OCI-LY1 (cell line): ENCODE results near the gene UNC5CL.

Experiments
- H2AFZ ChIP-seq: fragments of 200-600 bp; sonication (generic), shearing (Covaris generic); 2 replicates; pipeline ENCODE4 v1.6.0; 2014; ENCODE audit warnings: antibody characterized with exemption, mild to moderate bottlenecking, low read length
- H3F3A ChIP-seq: fragments of 200-600 bp; sonication (generic), shearing (Covaris generic); 2 replicates; pipeline ENCODE4 v1.6.0; 2014; ENCODE audit warnings: mild to moderate bottlenecking, antibody characterized with exemption, low read length, moderate library complexity; ENCODE audit not compliant: insufficient read depth
- H3K27ac ChIP-seq: fragments of 200-600 bp; sonication (generic); 2 replicates; pipeline ENCODE4 v1.5.1; 2014; ENCODE audit warnings: low read length, mixed run types, mild to moderate bottlenecking, low read depth; ENCODE audit not compliant: poor library complexity, severe bottlenecking
- H3K27me3 ChIP-seq: fragments of 200-600 bp; sonication (generic); 2 replicates; pipeline ENCODE4 v1.6.0; 2014; ENCODE audit warnings: antibody characterized with exemption, mild to moderate bottlenecking, low read length, moderate library complexity; ENCODE audit not compliant: insufficient read depth
- H3K36me3 ChIP-seq: fragments of 200-600 bp; sonication (generic); 2 replicates; pipeline ENCODE4 v1.6.1; 2014; ENCODE audit warnings: mild to moderate bottlenecking, antibody characterized with exemption, low read length, moderate library complexity, mixed read lengths; ENCODE audit not compliant: insufficient read depth
- H3K4me1 ChIP-seq: fragments of 200-600 bp; sonication (generic); 2 replicates; pipeline ENCODE4 v1.5.1; 2014; ENCODE audit warnings: mild to moderate bottlenecking, low read length, moderate library complexity; ENCODE audit not compliant: insufficient read depth, severe bottlenecking
- H3K4me2 ChIP-seq: fragments of 200-600 bp; sonication (generic), shearing (Covaris generic); 2 replicates; pipeline ENCODE4 v1.6.1; 2014; ENCODE audit warnings: low read length
- H3K4me3 ChIP-seq: fragments of 200-600 bp; sonication (generic); 2 replicates; pipeline ENCODE4 v1.5.1; 2014; ENCODE audit warnings: low read length, low read depth, mild to moderate bottlenecking, mixed read lengths; ENCODE audit not compliant: poor library complexity, severe bottlenecking
- H3K79me2 ChIP-seq: fragments of 200-600 bp; shearing (Covaris generic); 2 replicates; pipeline ENCODE4 v1.6.1; 2016; ENCODE audit warnings: mixed run types, low read length, mixed read lengths; ENCODE audit not compliant: insufficient read depth
- H3K9ac ChIP-seq: fragments of 200-600 bp; sonication (generic), shearing (Covaris generic); 2 replicates; pipeline ENCODE4 v1.6.1; 2014; ENCODE audit warnings: mild to moderate bottlenecking, low read length, mixed read lengths
- H3K9me2 ChIP-seq: fragments of 200-600 bp; sonication (generic), shearing (Covaris generic); 2 replicates; pipeline ENCODE4 v1.6.1; 2014; ENCODE audit warnings: low read depth, mild to moderate bottlenecking, low read length, mixed read lengths
- H3K9me3 ChIP-seq: fragments of 200-600 bp; shearing (Covaris generic); 2 replicates; pipeline ENCODE4 v1.6.1; 2014; ENCODE audit warnings: low read length, mixed read lengths
- H4K20me1 ChIP-seq: fragments of 200-600 bp; sonication (generic), shearing (Covaris generic); 2 replicates; pipeline ENCODE4 v1.6.0; 2016; ENCODE audit warnings: mild to moderate bottlenecking, low read length; ENCODE audit not compliant: insufficient read depth
- EZH2 ChIP-seq: fragments of 200-600 bp; sonication (generic), shearing (Covaris generic); IDR thresholded peaks from 2 replicates; pipeline ENCODE4 v1.8.0; 2017; ENCODE audit warnings: borderline replicate concordance, mixed run types, mild to moderate bottlenecking, antibody characterized with exemption, low read length, moderate library complexity, mixed read lengths
- TF ChIP-seq, protein P1 (sequence below): fragments of 200-600 bp; sonication (generic), shearing (Covaris generic); IDR thresholded peaks from 2 replicates; pipeline ENCODE4 v1.5.1; 2017; ENCODE audit warnings: mild to moderate bottlenecking, antibody characterized with exemption, low read length, moderate library complexity, mixed read lengths

UNC5CL gene

DNA sequence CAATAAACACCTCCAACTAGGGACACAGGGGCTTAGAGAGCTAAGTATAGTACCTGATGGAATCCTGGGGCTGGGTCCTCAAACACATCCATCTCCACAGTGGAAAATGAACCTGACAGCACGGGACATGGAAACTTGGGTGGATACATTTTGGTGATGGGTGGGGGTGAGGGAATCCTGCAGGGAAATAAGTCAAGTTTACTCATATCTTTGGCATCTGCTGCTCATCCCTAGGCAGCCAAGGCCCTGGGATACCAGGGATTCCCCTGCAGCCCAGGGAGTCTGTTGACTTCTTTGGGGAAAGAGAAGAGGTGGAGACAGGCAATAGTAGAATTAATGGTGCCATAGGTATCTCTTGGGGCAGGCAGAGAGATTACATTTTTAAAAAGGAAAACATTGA, 20.5 kb upstream of the UNC5CL start:
- Histone ChIP-seq H3K79me2 (no peaks in the 10 kb centered on the region), H3K4me3 (no peak overlapping the region), H3K9me3 (no peaks in the 10 kb centered on the region), H3K27me3 (no peaks in the 10 kb centered on the region), H3K4me1 (peaks cover 8% of the 10 kb centered on the region), H3K9ac (no peak overlapping the region), H3K27ac (no peak overlapping the region), H3K36me3 (peaks cover 16% of the 10 kb centered on the region), H3K4me2 (no peak overlapping the region), H3F3A (no peaks in the 10 kb centered on the region), H2AFZ (no peak overlapping the region), H3K9me2 (no peaks in the 10 kb centered on the region), H4K20me1 (no peaks in the 10 kb centered on the region)
- TF ChIP-seq, protein P1, sequence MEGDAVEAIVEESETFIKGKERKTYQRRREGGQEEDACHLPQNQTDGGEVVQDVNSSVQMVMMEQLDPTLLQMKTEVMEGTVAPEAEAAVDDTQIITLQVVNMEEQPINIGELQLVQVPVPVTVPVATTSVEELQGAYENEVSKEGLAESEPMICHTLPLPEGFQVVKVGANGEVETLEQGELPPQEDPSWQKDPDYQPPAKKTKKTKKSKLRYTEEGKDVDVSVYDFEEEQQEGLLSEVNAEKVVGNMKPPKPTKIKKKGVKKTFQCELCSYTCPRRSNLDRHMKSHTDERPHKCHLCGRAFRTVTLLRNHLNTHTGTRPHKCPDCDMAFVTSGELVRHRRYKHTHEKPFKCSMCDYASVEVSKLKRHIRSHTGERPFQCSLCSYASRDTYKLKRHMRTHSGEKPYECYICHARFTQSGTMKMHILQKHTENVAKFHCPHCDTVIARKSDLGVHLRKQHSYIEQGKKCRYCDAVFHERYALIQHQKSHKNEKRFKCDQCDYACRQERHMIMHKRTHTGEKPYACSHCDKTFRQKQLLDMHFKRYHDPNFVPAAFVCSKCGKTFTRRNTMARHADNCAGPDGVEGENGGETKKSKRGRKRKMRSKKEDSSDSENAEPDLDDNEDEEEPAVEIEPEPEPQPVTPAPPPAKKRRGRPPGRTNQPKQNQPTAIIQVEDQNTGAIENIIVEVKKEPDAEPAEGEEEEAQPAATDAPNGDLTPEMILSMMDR = no peak
- TF ChIP-seq EZH2 = no peak

DNA sequence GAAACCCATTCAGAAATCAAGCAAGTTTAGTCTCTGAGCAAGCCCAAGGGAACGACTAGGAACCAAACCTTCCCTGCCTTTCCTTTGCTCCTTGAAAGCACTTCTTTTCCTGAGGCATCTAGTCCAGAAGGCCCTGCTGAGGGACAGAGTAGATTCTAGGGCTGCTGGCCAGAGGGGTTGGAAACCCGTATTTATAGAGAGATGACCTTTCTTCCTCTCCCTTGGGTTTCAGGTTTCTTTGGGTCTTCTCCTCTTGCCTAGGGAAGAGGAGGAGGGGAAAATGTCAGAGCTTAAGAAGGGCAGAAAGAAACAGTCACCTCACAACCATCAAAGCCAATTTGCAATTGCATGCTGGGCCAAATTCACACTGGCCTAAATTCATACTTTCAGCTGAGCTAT, 19.8 kb upstream of the UNC5CL start:
- no peak overlapping the region for H2AFZ ChIP-seq
- H3K79me2 ChIP-seq = no peaks in the 10 kb centered on the region
- H3K9me2 ChIP-seq = no peaks in the 10 kb centered on the region
- peaks cover 8% of the 10 kb centered on the region; the same call in 1 of the 2 replicates for H3K36me3 ChIP-seq
- no peak overlapping the region for H3K27ac ChIP-seq
- TF ChIP-seq, protein P1 = no peak
- no peak for TF ChIP-seq EZH2
- H4K20me1 ChIP-seq = no peaks in the 10 kb centered on the region
- no peak overlapping the region for H3K4me2 ChIP-seq
- no peak overlapping the region for H3K4me3 ChIP-seq
- H3F3A ChIP-seq = no peaks in the 10 kb centered on the region
- H3K27me3 ChIP-seq = no peaks in the 10 kb centered on the region
- peaks cover 8% of the 10 kb centered on the region for H3K4me1 ChIP-seq
- H3K9ac ChIP-seq = no peak overlapping the region
- no peaks in the 10 kb centered on the region for H3K9me3 ChIP-seq

DNA sequence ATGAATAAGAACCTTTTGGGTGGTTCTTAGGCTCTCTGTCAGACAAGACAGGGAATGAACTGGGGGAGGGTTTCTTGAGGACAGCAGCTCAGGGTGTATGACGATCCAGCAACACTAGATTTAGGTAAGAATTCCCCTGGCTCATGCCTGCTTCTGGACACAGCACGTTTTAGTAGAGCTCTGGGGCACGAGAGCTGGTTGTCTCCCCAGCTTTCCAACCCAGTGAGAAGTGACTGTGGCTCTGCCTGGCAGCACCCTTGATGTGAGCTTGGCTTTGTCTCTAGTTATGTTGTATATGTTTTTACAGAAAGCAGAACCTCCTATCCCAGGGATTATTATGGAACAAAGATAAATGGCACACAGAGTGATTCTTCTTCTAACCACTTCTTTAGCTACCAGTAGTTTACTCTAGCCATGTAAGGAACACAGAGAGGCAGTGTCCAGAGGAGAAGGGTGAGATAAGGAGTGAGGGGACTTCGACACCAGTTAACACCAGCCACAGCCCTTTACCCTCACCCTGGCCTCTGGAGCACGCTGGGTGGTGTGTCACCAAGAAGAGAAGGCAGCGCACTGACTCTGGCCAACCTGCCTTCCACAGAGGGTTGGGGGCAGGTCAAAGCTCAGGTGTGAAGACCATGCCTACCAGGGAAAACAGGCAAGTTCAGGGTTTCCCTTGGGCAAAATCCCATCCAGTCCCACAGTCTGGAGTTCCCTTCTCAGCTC, 17.9 kb upstream of the UNC5CL start:
- Histone ChIP-seq H4K20me1 (no peaks in the 10 kb centered on the region), H3K79me2 (no peaks in the 10 kb centered on the region), H3K4me2 (no peak overlapping the region), H3K9me2 (no peaks in the 10 kb centered on the region), H3K4me1 (peaks cover 20% of the 10 kb centered on the region), H3K9ac (no peak overlapping the region), H2AFZ (no peak overlapping the region), H3K27me3 (no peaks in the 10 kb centered on the region), H3K4me3 (no peak overlapping the region), H3K27ac (no peak overlapping the region), H3F3A (no peaks in the 10 kb centered on the region), H3K36me3 (peaks cover 5% of the 10 kb centered on the region; the same call in 1 of the 2 replicates), H3K9me3 (no peaks in the 10 kb centered on the region)
- no peak for TF ChIP-seq EZH2
- TF ChIP-seq, protein P1 = no peak
